PC-3 (cell line): ENCODE results near the gene SLC31A1. TPM values are rescaled to one million over a fixed set of nuclear protein-coding genes. Genes with fewer than 3 reads are reported as not detected.

Experiments
- ATAC-seq: fragments of 200-7000 bp; cut with Tn5 transposase; 2 replicates; pipeline ENCODE4 v1.9.1; 2020; ENCODE audit warnings: mild to moderate bottlenecking, moderate library complexity
- BruUV-seq: library from RNA; stranded (reverse); fragments of 400-500 nt; replicated peaks from 2 replicates; lab custom pipeline; 2021; lab: Mats Ljungman, UMichigan
- CTCF ChIA-PET: fragments of 300-600 bp; sonication (Branson Sonifier 250); formaldehyde crosslinking; loops from one replicate; lab custom pipeline; 2022; ENCODE audit warnings: antibody characterized with exemption; lab: Charles Lee
- POLR2A ChIA-PET: fragments of 300-600 bp; sonication (Branson Sonifier 250); formaldehyde crosslinking; loops from one replicate; lab custom pipeline; 2022; ENCODE audit warnings: antibody characterized with exemption; ENCODE audit not compliant: unreplicated experiment; lab: Charles Lee
- DNase-seq: peaks from one replicate; pipeline ENCODE4 v3.0.0-alpha.2; 2015
- H2AFZ ChIP-seq: fragments of 300-600 bp; sonication (generic); 2 replicates; pipeline ENCODE4 v1.6.0; 2016; ENCODE audit warnings: antibody characterized with exemption, low read length
- H3F3A ChIP-seq: fragments of 300-600 bp; sonication (generic); one replicate; pipeline ENCODE4 v1.6.0; 2017; ENCODE audit warnings: antibody characterized with exemption, low read length, control low read depth, mild to moderate bottlenecking; ENCODE audit not compliant: unreplicated experiment
- H3K27ac ChIP-seq: fragments of 300-600 bp; sonication (generic); 2 replicates; pipeline ENCODE4 v1.5.1; 2016; ENCODE audit warnings: mild to moderate bottlenecking, low read length
- H3K27me3 ChIP-seq: fragments of 300-600 bp; sonication (generic); 2 replicates; pipeline ENCODE4 v1.6.1; 2016; ENCODE audit warnings: low read length, mixed read lengths
- H3K36me3 ChIP-seq: fragments of 300-600 bp; sonication (generic); 2 replicates; pipeline ENCODE4 v1.6.1; 2016; ENCODE audit warnings: low read depth, mixed run types, low read length, mixed read lengths
- H3K4me1 ChIP-seq: fragments of 300-600 bp; sonication (generic); 2 replicates; pipeline ENCODE4 v1.5.1; 2016; ENCODE audit warnings: low read length; ENCODE audit not compliant: insufficient read depth
- H3K4me2 ChIP-seq: fragments of 300-600 bp; sonication (generic); 2 replicates; pipeline ENCODE4 v1.6.0; 2016; ENCODE audit warnings: low read length
- H3K4me3 ChIP-seq: fragments of 300-600 bp; sonication (generic); 2 replicates; pipeline ENCODE4 v1.5.1; 2016; ENCODE audit warnings: mild to moderate bottlenecking, low read length, mixed read lengths
- H3K79me2 ChIP-seq: fragments of 300-600 bp; sonication (generic); 2 replicates; pipeline ENCODE4 v1.6.1; 2017; ENCODE audit warnings: low read length, mixed read lengths
- H3K9ac ChIP-seq: fragments of 300-600 bp; sonication (generic); 2 replicates; pipeline ENCODE4 v1.6.0; 2016; ENCODE audit warnings: mild to moderate bottlenecking, low read length
- H3K9me2 ChIP-seq: fragments of 300-600 bp; sonication (generic); replicated peaks from 2 replicates; pipeline ENCODE4 v1.6.1; 2016; ENCODE audit warnings: mixed run types, low read length, mixed read lengths
- H3K9me3 ChIP-seq: fragments of 300-600 bp; sonication (generic); 2 replicates; pipeline ENCODE4 v1.6.1; 2016; ENCODE audit warnings: low read length, mixed read lengths
- H4K20me1 ChIP-seq: fragments of 300-600 bp; sonication (generic); 2 replicates; pipeline ENCODE4 v1.6.1; 2016; ENCODE audit warnings: low read length, mixed read lengths
- EZH2 ChIP-seq: fragments of 300-600 bp; sonication (generic); IDR thresholded peaks from one replicate; pipeline ENCODE4 v1.6.1; 2017; ENCODE audit warnings: antibody characterized with exemption, mild to moderate bottlenecking, low read length; ENCODE audit not compliant: unreplicated experiment
- EZH2phosphoT487 ChIP-seq: fragments of 300-600 bp; sonication (generic); IDR thresholded peaks from 2 replicates; pipeline ENCODE4 v1.6.1; 2018; ENCODE audit warnings: mild to moderate bottlenecking, antibody characterized with exemption, low read length, borderline replicate concordance
- intact Hi-C: fragments of 100-400 bp; cut with micrococcal nuclease; formaldehyde crosslinking; loops from 2 replicates; pipeline ENCODE4 v1.9.0; 2023
- total RNA-seq: library from RNA; depleted of rRNA; stranded (reverse); fragments of >200 nt; gene quantifications from 2 replicates; pipeline ENCODE4 v1.2.3, GENCODE V29; 2014; rRNA removed
- TF ChIP-seq, protein P1 (sequence below): fragments of 300-600 bp; sonication (generic); conservative IDR thresholded peaks from 2 replicates; pipeline ENCODE4 v1.5.1; 2017; ENCODE audit warnings: antibody characterized with exemption, low read depth, mild to moderate bottlenecking, low read length

The SLC31A1 gene
- total RNA-seq, 1 experiment from 2014 or later = 9.7 TPM

DNA sequence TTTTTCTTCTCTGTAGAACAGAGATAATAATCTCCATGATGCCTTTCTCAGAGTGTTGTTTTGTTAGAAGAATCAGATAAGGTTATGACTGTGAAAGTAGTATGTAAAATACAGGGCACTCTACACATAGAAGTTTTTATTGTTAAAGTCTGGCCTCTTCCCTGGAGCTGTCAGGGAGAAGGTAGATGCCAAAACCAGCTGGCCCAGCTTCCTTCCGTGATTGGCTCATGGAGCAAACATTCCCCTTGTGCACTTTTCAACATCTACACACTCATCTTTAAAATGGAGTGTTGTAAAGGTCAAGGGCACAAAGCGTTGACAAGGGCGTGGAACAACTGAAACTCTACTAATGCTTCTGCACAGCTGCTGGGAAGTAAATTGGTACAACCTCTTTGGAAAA, 89.2 kb downstream of the SLC31A1 start:
- no peak for DNase-seq
- no peak overlapping the region for H2AFZ ChIP-seq
- no peaks in the 10 kb centered on the region for H4K20me1 ChIP-seq
- ChIA-PET CTCF (no interaction called here), POLR2A (no interaction called here)
- intact Hi-C loops = no loop called here
- H3K27me3 ChIP-seq = no peaks in the 10 kb centered on the region
- H3K36me3 ChIP-seq = no peaks in the 10 kb centered on the region
- no peaks in the 10 kb centered on the region for H3K9me2 ChIP-seq
- H3F3A ChIP-seq = no peaks in the 10 kb centered on the region
- H3K4me3 ChIP-seq = no peak overlapping the region
- H3K4me2 ChIP-seq = no peak overlapping the region
- no peaks in the 10 kb centered on the region for H3K79me2 ChIP-seq
- H3K4me1 ChIP-seq = no peaks in the 10 kb centered on the region
- no peak overlapping the region for H3K27ac ChIP-seq
- TF ChIP-seq, protein P1, sequence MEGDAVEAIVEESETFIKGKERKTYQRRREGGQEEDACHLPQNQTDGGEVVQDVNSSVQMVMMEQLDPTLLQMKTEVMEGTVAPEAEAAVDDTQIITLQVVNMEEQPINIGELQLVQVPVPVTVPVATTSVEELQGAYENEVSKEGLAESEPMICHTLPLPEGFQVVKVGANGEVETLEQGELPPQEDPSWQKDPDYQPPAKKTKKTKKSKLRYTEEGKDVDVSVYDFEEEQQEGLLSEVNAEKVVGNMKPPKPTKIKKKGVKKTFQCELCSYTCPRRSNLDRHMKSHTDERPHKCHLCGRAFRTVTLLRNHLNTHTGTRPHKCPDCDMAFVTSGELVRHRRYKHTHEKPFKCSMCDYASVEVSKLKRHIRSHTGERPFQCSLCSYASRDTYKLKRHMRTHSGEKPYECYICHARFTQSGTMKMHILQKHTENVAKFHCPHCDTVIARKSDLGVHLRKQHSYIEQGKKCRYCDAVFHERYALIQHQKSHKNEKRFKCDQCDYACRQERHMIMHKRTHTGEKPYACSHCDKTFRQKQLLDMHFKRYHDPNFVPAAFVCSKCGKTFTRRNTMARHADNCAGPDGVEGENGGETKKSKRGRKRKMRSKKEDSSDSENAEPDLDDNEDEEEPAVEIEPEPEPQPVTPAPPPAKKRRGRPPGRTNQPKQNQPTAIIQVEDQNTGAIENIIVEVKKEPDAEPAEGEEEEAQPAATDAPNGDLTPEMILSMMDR = no peak
- no peak for TF ChIP-seq EZH2
- TF ChIP-seq EZH2phosphoT487 = no peak
- no TSS peak for BruUV-seq
- H3K9ac ChIP-seq = no peak overlapping the region
- no peak for ATAC-seq
- no peaks in the 10 kb centered on the region for H3K9me3 ChIP-seq

- no peaks in the 10 kb centered on the region for H3K36me3 ChIP-seq
- no peak overlapping the region for H3K27ac ChIP-seq
- ChIA-PET CTCF (interaction anchor here (0.6 kb wide), 1 partner anchor 53 kb away, joined by 3 read pairs; no protein-coding TSS in a partner anchor), POLR2A (no interaction called here)
- H3K4me1 ChIP-seq = no peaks in the 10 kb centered on the region
- ATAC-seq (no peak), DNase-seq (no peak)
- no peaks in the 10 kb centered on the region for H3K79me2 ChIP-seq
- no peaks in the 10 kb centered on the region for H4K20me1 ChIP-seq
- no peaks in the 10 kb centered on the region for H3F3A ChIP-seq
- H3K9ac ChIP-seq = no peak overlapping the region
- no peaks in the 10 kb centered on the region for H3K9me2 ChIP-seq
- H2AFZ ChIP-seq = no peak overlapping the region
- H3K4me3 ChIP-seq = no peak overlapping the region
- H3K4me2 ChIP-seq = no peak overlapping the region
- intact Hi-C loops = no loop called here
- no peak for TF ChIP-seq EZH2phosphoT487
- TF ChIP-seq, protein P1 = no peak
- no peak for TF ChIP-seq EZH2
- H3K27me3 ChIP-seq = no peaks in the 10 kb centered on the region
- H3K9me3 ChIP-seq = no peaks in the 10 kb centered on the region
- no TSS peak for BruUV-seq
Observed at GRCh38 chr9:113311961-113312360, 90.6 kb downstream of the SLC31A1 start.

- H3K4me1 ChIP-seq = no peaks in the 10 kb centered on the region
- no peaks in the 10 kb centered on the region for H3F3A ChIP-seq
- no peaks in the 10 kb centered on the region for H3K79me2 ChIP-seq
- no peak overlapping the region for H2AFZ ChIP-seq
- no peaks in the 10 kb centered on the region for H3K36me3 ChIP-seq
- ATAC-seq = no peak
- no peaks in the 10 kb centered on the region for H3K9me3 ChIP-seq
- TF ChIP-seq, protein P1 = no peak
- no peak for TF ChIP-seq EZH2
- no peak for TF ChIP-seq EZH2phosphoT487
- H3K4me3 ChIP-seq = no peak overlapping the region
- no peak overlapping the region for H3K4me2 ChIP-seq
- POLR2A ChIA-PET = no interaction called here
- H3K9me2 ChIP-seq = no peaks in the 10 kb centered on the region
- intact Hi-C loops = no loop called here
- H3K27me3 ChIP-seq = no peaks in the 10 kb centered on the region
- no TSS peak for BruUV-seq
- no peak for DNase-seq
- CTCF ChIA-PET = interaction anchor here (0.6 kb wide), 1 partner anchor 274 kb away, joined by 3 read pairs; no protein-coding TSS in a partner anchor
- H3K9ac ChIP-seq = no peak overlapping the region
- no peaks in the 10 kb centered on the region for H4K20me1 ChIP-seq
- H3K27ac ChIP-seq = no peak overlapping the region
Observed at GRCh38 chr9:113313261-113313660, 91.9 kb downstream of the SLC31A1 start.

Other genes with a start within 250 kb of the SLC31A1 start
- not detected in 2 replicates for gene ZNF883, start 209.4 kb upstream of the SLC31A1 start, total RNA-seq
- gene ZFP37, start 164.8 kb upstream of the SLC31A1 start, total RNA-seq = not detected in 2 replicates
- 2.1 and 3.6 TPM in 2 replicates for gene SLC31A2, start 70.5 kb upstream of the SLC31A1 start, total RNA-seq
- 10.7 and 15.0 TPM in 2 replicates for gene FKBP15, start 267 bp upstream of the SLC31A1 start, total RNA-seq
- 32.4 and 34.7 TPM in 2 replicates for gene CDC26, start 54.0 kb downstream of the SLC31A1 start, total RNA-seq
- 27.4 and 32.1 TPM in 2 replicates for gene PRPF4, start 54.1 kb downstream of the SLC31A1 start, total RNA-seq
- gene RNF183, start 81.8 kb downstream of the SLC31A1 start, total RNA-seq = not detected in 2 replicates
- 1.7 TPM in 2 replicates for gene WDR31, start 118.7 kb downstream of the SLC31A1 start, total RNA-seq
- 22.6 and 23.7 TPM in 2 replicates for gene BSPRY, start 128.0 kb downstream of the SLC31A1 start, total RNA-seq
- gene HDHD3, start 155.4 kb downstream of the SLC31A1 start, total RNA-seq = 17.8 and 19.2 TPM in 2 replicates
- gene ALAD, start 179.7 kb downstream of the SLC31A1 start, total RNA-seq = 6.6 and 7.9 TPM in 2 replicates
- 83.4 and 84.7 TPM in 2 replicates for gene POLE3, start 189.1 kb downstream of the SLC31A1 start, total RNA-seq
- 0.29 and 0.52 TPM in 2 replicates for gene C9orf43, start 189.2 kb downstream of the SLC31A1 start, total RNA-seq
- gene RGS3, start 242.2 kb downstream of the SLC31A1 start, total RNA-seq = 26.3 and 30.8 TPM in 2 replicates